NCI-H1694 treated with DMSO at 0.1 percent for 48 hours (cell line): ENCODE results near the gene DUSP8.
A peak's percentile ranks its signal among the peaks of the same experiment; 100 is the strongest.

Source experiments
- DNase-seq: peaks from one replicate; lab custom pipeline; 2025; lab: John Stamatoyannopoulos, UW

DUSP8 gene

DNA sequence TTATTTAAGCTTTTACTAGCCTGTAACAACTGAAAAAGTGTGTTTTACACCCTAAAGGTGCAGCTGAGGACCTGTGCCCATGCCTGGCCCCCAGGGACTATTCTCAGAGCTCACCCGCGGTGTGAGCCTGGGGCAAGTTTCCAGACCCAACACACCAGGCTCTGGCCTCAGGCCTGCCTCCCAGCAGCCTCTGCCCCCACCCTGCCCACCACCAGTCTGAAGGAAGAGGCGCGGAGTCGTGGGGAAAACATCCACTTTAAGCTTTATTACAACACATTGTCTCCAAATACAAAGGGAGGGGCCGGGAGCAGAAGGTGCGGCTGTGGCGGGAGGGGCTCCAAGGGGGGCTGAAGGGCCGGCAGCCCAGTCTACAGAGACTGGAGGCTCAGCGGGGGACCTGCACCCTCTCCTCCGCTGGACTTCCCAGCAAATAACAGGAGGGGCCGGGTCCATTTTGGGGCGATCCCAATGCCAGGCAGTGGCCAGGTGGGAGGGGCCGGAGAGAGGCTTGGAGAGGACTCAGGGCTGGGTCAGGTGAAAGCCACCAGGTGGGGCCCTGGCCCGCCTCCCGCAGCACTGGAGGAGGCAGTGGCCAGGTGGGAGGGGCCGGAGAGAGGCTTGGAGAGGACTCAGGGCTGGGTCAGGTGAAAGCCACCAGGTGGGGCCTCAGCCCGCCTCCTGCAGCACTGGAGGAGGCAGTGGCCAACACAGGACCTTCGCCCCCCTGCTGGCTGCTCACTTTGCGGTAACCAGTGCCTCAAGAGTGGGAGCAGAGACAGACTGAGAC is 18.1 kb downstream of the DUSP8 start:
- no peak for DNase-seq

DNA sequence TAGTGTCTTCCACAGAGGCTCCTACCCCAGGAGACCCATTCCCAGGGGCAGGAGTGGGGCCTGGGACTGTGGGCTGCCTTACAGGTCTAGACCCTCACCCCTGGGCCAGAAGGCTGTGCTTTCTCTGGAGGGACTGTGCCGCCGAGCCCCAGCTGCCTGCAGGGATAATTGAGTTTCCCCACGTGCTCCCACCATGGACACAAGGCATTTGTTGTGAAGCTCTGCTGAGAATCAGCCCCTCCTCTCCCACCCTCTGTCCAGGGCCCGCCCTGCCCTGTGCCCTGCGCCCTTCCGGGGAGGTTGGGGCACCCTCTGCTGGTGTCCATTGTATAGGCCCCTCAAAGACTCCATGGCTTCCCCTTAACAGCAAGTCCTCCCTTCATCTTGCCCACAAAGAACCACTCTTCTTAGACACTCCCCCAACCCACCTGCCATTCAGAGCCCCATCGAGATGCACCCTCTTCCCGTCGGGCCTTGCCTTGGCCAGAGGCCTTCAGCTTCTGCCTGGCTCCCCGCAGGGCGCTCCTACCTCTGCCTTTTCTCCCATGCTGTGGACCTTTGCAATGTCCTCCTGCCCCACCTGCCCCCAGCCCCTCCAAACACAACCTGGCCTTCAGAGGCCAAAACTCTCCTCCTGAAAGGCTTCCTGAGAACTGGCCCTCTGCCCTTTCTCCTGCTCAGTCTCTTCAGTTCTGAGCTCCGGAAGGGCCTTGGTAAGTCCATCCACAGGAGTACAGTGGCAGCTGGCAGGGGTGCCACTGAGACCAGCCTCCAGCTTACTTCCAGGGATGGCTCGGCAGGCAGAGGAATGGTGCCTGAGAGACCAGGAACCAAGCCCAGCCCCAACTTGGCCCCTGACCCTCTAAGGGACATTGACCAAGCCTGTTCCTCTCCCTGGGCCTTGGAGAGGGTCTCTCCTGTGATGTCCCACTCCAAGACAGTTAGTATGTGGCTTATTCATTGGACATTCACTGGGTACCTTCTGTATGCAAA is 22.4 kb downstream of the DUSP8 start:
- DNase-seq = no peak

GRCh38 chr11:1548221-1549070 is 23.6 kb downstream of the DUSP8 start:
- no peak for DNase-seq

GRCh38 chr11:1547467-1548098 is 24.5 kb downstream of the DUSP8 start:
- DNase-seq = no peak

- DNase-seq = peak; percentile 43
Measured at GRCh38 chr11:1546536-1547466, 25.3 kb downstream of the DUSP8 start.

GRCh38 chr11:1546077-1546535 is 26.0 kb downstream of the DUSP8 start:
- DNase-seq = no peak

- no peak for DNase-seq
Measured at GRCh38 chr11:1545432-1545831, 26.6 kb downstream of the DUSP8 start.

- no peak for DNase-seq
Measured at GRCh38 chr11:1544536-1544935, 27.5 kb downstream of the DUSP8 start.

DNA sequence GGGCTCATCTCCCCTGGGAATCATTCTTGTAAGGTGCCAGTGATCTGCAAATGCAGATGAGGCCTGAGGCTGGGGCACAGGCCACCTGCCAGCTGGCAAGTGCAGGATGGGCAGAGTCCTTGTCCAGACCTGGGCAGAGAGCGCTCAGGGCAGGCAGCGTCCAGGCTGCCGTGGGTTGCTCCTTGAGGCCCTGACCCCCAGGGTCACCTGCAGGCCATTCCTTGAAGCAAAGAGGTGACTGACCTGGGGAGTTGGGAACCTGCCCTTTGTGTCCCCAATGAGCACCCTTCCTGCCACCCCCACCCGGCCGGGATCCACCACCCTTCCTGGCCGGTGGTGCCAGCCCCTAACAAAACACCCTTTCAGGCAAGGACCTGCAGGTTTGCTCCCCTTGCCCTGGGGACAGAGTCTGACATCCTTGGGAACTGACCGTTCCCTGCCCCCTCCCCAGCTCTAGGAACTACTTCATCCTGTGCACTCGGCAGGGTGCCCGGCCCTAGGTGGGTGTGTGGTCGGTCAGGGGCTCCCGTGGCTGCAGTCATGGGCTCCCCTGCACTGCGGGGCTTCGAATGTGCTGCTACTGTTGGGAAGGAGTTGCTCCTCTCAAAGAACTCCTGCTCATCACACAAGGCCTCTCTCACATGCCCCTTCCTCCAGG is 28.3 kb downstream of the DUSP8 start:
- no peak for DNase-seq

DNA sequence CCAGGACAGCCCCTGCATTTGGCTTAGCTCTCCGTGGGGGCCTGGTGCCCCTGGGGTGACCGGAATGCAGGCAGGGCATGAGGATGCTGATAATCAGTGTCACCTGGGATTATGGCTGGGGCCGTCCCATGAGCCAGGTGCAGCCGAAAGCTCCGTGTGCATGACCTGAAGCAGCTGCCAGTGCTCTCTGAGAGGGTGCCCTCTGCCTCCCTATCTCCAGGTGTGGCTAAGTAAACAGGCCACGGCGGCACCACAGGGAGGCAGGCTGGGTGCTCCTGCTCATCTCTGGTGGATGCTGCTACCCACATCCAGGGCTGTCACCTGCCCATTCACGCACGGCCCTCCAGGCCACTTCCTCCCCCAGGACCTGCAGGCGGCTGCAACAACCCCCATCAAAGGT is 29.8 kb downstream of the DUSP8 start:
- DNase-seq = no peak

- DNase-seq = no peak
Measured at GRCh38 chr11:1541474-1542204, 30.4 kb downstream of the DUSP8 start.

DNA sequence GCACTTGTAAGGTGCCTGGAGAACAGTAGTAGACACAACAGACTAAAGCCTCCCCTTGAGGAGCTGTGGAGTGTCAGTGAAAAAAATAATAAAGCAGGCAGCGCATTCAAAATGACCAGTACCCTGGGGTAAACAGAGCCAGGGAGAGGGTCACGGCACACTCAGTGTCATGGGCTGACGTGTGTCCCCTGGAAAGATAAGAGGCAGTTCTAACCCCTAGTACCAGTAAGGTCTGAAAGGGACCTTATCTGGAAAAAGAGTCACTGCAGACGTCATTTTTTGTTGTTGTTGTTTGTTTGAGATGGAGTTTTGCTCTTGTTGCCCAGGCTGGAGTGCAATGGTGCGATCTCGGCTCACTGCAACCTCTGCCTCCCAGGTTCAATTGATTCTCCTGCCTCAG is 32.0 kb downstream of the DUSP8 start:
- DNase-seq = no peak

DNA sequence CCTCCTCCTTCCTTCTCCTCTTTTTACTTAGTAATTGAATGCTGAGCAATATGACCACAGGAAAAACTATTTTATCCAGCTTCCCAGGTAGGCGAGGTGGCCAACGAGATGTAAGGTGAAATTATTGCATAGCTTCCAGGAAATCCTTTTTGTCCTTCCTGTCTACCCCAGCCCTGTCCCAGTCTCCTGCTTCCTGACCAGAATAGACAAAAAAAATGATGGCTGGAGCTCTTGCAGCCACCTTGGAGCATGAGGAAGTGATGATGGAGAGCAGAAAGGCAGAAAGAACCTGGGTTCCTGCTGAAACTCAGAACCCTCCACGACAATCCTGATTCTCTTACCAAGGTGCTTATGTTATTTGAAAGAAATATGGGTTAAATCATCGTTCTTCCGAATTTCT is 33.9 kb downstream of the DUSP8 start:
- no peak for DNase-seq

DNA sequence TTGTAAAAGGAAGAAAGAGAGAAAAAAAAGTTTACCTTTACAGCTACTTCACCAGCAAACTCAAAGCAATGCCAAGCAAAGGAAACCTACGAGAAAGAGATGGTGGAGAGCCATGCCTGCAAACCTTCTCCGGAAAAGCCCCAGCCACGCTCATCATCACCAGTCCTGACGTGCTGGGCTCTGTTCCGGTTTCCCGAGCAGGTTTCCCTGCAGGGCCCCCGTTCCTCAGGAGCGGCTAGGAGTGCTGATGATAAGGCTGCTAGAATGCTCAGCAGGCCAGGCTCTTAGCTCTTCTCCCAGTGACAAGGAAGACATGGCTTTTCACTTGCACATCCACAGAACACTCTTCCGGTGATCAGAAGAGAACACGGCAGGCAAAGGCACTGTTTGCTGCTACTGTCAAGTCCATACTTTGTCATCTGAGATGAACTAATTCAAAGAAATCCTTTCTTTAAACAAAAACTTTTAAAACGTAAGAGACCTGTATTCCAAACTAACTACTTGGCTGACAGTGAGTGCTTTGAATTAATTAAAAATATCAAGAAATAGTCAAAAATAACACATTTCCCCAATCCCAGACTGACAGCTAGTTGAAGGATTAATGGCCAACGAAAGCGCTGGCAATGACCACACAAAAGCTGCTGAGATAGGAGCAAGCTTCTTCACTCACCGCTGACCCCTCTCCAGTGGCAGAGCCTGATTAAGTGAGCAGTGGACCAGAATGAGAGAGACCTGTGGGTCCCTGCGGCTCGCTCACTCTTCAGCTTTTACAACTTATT is 35.8 kb downstream of the DUSP8 start:
- DNase-seq = no peak

DNA sequence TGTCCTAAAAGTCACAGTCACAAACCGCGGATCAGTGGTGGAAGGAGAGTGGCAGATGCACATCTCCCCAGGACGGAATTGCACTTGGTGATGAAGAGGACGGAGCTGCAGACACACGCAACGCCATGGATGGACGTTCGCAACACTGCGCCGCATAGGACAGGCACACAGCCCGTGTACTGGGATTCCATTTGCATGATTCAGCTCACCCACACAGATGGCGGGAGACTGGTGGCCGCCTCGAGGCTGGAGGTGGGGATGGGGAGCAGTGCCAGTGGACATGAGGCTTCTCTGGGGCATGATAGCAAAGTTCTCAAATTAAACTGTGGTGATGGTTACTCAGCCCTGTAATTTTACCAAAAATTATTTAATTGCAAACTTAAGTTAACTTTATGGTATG is 37.4 kb downstream of the DUSP8 start:
- DNase-seq = no peak

GRCh38 chr11:1534171-1534570 is 37.9 kb downstream of the DUSP8 start:
- DNase-seq = no peak

- DNase-seq = no peak
Measured at GRCh38 chr11:1533342-1533725, 38.7 kb downstream of the DUSP8 start.

GRCh38 chr11:1532606-1533341 is 39.3 kb downstream of the DUSP8 start:
- DNase-seq = no peak
